HepG2 (cell line): ENCODE data around the gene BEGAIN. TPM values are rescaled to one million over a fixed set of nuclear protein-coding genes. Genes with fewer than 3 reads are reported as not detected.

Source experiments
- ATAC-seq: fragments of 200-7000 bp; cut with Tn5 transposase; 3 replicates; pipeline ENCODE4 v1.9.1; 2020; ENCODE audit warnings: mild to moderate bottlenecking, moderate library complexity
- BruUV-seq: library from RNA; stranded (reverse); fragments of 400-500 nt; replicated peaks from 2 replicates; lab custom pipeline; 2021; lab: Mats Ljungman, UMichigan
- CTCF ChIA-PET: fragments of 300-600 bp; formaldehyde crosslinking; extraction: SDS; loops from one replicate; lab custom pipeline; 2021; ENCODE audit warnings: low total read pairs, inconsistent platforms, low intra/inter-chr PET ratio; lab: Yijun Ruan, JAX
- POLR2A ChIA-PET: fragments of 350-600 bp; sonication (Branson Sonifier 250); formaldehyde crosslinking; loops from one replicate; lab custom pipeline; 2020; ENCODE audit warnings: antibody characterized with exemption, inconsistent platforms; lab: Yijun Ruan, JAX
- DNase-seq: peaks from one replicate; pipeline ENCODE4 v3.0.0-alpha.2; 2015; ENCODE audit warnings: low spot score
- FAIRE-seq: peaks from 3 replicates; lab custom pipeline; 2011; peaks lifted over from hg19 to GRCh38; lab: Jason Lieb, UNC
- H2AFZ ChIP-seq: one replicate; pipeline ENCODE4 v1.6.1; 2011; ENCODE audit warnings: low read length, inconsistent platforms
- H3K27ac ChIP-seq: fragments of 300-600 bp; 3 replicates; pipeline ENCODE4 v1.8.0; 2011; ENCODE audit warnings: mixed run types, mild to moderate bottlenecking, mixed read lengths, low read length, inconsistent platforms; ENCODE audit not compliant: insufficient read depth; ENCODE audit errors: extremely low read length
- H3K27me3 ChIP-seq, 2 experiments: fragments of 200-600 bp in 1 of 2; 2 replicates in 1 of 2; 3 replicates in 1 of 2; pipeline versions ENCODE4 v1.6.0 to v1.8.0; 2011; ENCODE audit warnings: low read length in 2 of 2, mild to moderate bottlenecking in 2 of 2, moderate library complexity in 2 of 2, inconsistent platforms in 1 of 2; ENCODE audit not compliant: insufficient read depth in 2 of 2, control insufficient read depth in 1 of 2
- H3K36me3 ChIP-seq, 2 experiments: fragments of 200-600 bp in 1 of 2; replicated peaks in 1 of 2; 2 replicates in 1 of 2; 3 replicates in 1 of 2; pipeline versions ENCODE4 v1.5.1 to v1.8.0; 2011; ENCODE audit warnings: low read length in 2 of 2, inconsistent platforms in 1 of 2; ENCODE audit not compliant: insufficient read depth in 2 of 2, control insufficient read depth in 1 of 2
- H3K4me1 ChIP-seq: 2 replicates; pipeline ENCODE4 v1.5.1; 2012; ENCODE audit warnings: low read length, inconsistent platforms; ENCODE audit not compliant: insufficient read depth
- H3K4me2 ChIP-seq: 2 replicates; pipeline ENCODE4 v1.6.0; 2011; ENCODE audit warnings: low read depth, low read length, inconsistent platforms
- H3K4me3 ChIP-seq, 3 experiments: fragments of 200-600 bp in 1 of 3; sonication (generic), shearing (Covaris generic) in 1 of 3; replicated peaks in 1 of 3; 2 replicates each; pipeline ENCODE4 v1.5.1; 2011 to 2016; ENCODE audit warnings: low read length in 3 of 3, inconsistent platforms in 2 of 3, low read depth in 2 of 3, mild to moderate bottlenecking in 2 of 3, control low read depth in 1 of 3, mixed read lengths in 1 of 3; ENCODE audit not compliant: insufficient read depth in 1 of 3
- H3K79me2 ChIP-seq: one replicate; pipeline ENCODE4 v1.6.1; 2011; ENCODE audit warnings: low read length, inconsistent platforms; ENCODE audit not compliant: insufficient read depth
- H3K9ac ChIP-seq: 2 replicates; pipeline ENCODE4 v1.6.0; 2011; ENCODE audit warnings: mild to moderate bottlenecking, low read depth, low read length, inconsistent platforms; ENCODE audit not compliant: insufficient read depth
- H3K9me3 ChIP-seq: 2 replicates; pipeline ENCODE4 v1.5.1; 2012; ENCODE audit warnings: mild to moderate bottlenecking, low read length
- H4K20me1 ChIP-seq: 2 replicates; pipeline ENCODE4 v1.6.0; 2011; ENCODE audit warnings: inconsistent platforms, mild to moderate bottlenecking, low read length, moderate library complexity; ENCODE audit not compliant: insufficient read depth
- ARID3A ChIP-seq: IDR thresholded peaks from 2 replicates; pipeline ENCODE4 v1.6.1; 2012; ENCODE audit warnings: low read depth, low read length, improper control_type of control experiment
- EZH2 ChIP-seq: conservative IDR thresholded peaks from 2 replicates; pipeline ENCODE4 v1.6.1; 2012; ENCODE audit warnings: mild to moderate bottlenecking, low read depth, low read length, moderate library complexity
- JUND ChIP-seq: sonication (generic); formaldehyde crosslinking; IDR thresholded peaks from 2 replicates; pipeline ENCODE4 v1.8.0; 2022; ENCODE audit warnings: mild to moderate bottlenecking, missing genetic modification reagents
- MEIS1 ChIP-seq: sonication (generic); formaldehyde crosslinking; IDR thresholded peaks from 2 replicates; pipeline ENCODE4 v1.9.0; 2021; ENCODE audit warnings: mild to moderate bottlenecking, missing genetic modification reagents, moderate library complexity, borderline replicate concordance
- MTF1 ChIP-seq: sonication (generic); formaldehyde crosslinking; IDR thresholded peaks from 2 replicates; pipeline ENCODE4 v1.5.0; 2020; ENCODE audit warnings: missing genetic modification reagents
- PLRG1 ChIP-seq: fragments of 450-650 bp; conservative IDR thresholded peaks from 2 replicates; pipeline ENCODE4 v1.6.1; 2016
- POGZ ChIP-seq: sonication (generic); formaldehyde crosslinking; IDR thresholded peaks from 2 replicates; pipeline ENCODE4 v1.4.0; 2020; ENCODE audit warnings: mild to moderate bottlenecking, missing genetic modification reagents
- SUZ12 ChIP-seq: fragments of 150-350 bp; IDR thresholded peaks from 2 replicates; pipeline ENCODE4 v1.6.1; 2014; ENCODE audit warnings: low read depth, low read length
- ZNF264 ChIP-seq: sonication (generic); formaldehyde crosslinking; IDR thresholded peaks from 2 replicates; pipeline ENCODE4 v1.4.0; 2020; ENCODE audit warnings: missing genetic modification reagents
- ZNF713 ChIP-seq: sonication (generic); formaldehyde crosslinking; IDR thresholded peaks from 2 replicates; pipeline ENCODE4 v1.4.0; 2020; ENCODE audit warnings: mild to moderate bottlenecking, missing genetic modification reagents
- WGBS: methylation state at CpG from one replicate; pipeline ENCODE4 v1.1.6; 2017; ENCODE audit warnings: low lambda C conversion rate; 5-methylcytosine and 5-hydroxymethylcytosine counted together
- in situ Hi-C: cut with HindIII; loops from 2 replicates; pipeline ENCODE4 v1.10.0; 2017; ENCODE audit warnings: low pct_unique_long_range_greater_than_20kb; ENCODE audit not compliant: extremely low pct_ligation_motif_present
- intact Hi-C: fragments of 100-400 bp; cut with micrococcal nuclease; formaldehyde crosslinking; loops from one replicate; pipeline ENCODE4 v1.10.0; 2022; ENCODE audit not compliant: unreplicated experiment
- polyA plus RNA-seq, 8 experiments: library from polyadenylated mRNA; depleted of rRNA in 3 of 8; stranded (reverse) in 7 of 8; unstranded in 1 of 8; fragments of >200 nt; fragmentation: Illumina TruSeq in 4 of 8; extraction: Trizol in 4 of 8; gene quantifications; 2 replicates each; pipeline versions ENCODE4 v1.2.1 to v1.2.3, GENCODE V29; 2011 to 2016; ENCODE audit warnings: low read depth in 4 of 8, missing spikeins in 1 of 8, mixed read lengths in 1 of 8; ENCODE audit not compliant: insufficient read depth in 1 of 8
- total RNA-seq, 5 experiments: library from RNA; depleted of rRNA; stranded (reverse); fragments of >200 nt; fragmentation: Illumina TruSeq; extraction: Trizol; gene quantifications; 2 replicates each; pipeline ENCODE4 v1.2.3, GENCODE V29; 2016; ENCODE audit warnings: low read depth in 1 of 5
- TF ChIP-seq, protein P1 (sequence below): IDR thresholded peaks from 2 replicates; pipeline ENCODE4 v1.6.1; 2016; ENCODE audit warnings: missing compliant biosample characterization, missing genetic modification reagents, borderline replicate concordance
- TF ChIP-seq, protein P2 (sequence below): sonication (generic); formaldehyde crosslinking; IDR thresholded peaks from 2 replicates; pipeline ENCODE4 v1.8.0; 2022; ENCODE audit warnings: missing genetic modification reagents, mild to moderate bottlenecking, inconsistent platforms, borderline replicate concordance

The BEGAIN gene
- total and polyA plus RNA-seq, 2 of the 13 experiments (the other 11 are each of a cell fraction or from before 2014, with no cell fraction given), result not detected

- intact Hi-C loops, result no loop called here
- BruUV-seq, result no TSS peak
- Histone ChIP-seq H3K4me3 (no peak overlapping the region), H3K79me2 (no peaks in the 10 kb centered on the region)
- TF ChIP-seq SUZ12 (no peak), PLRG1 (no peak), JUND (CRISPR knock-in tag) (no peak), EZH2 (no peak), MTF1 (CRISPR knock-in tag) (no peak), ZNF713 (no peak), MEIS1 (CRISPR knock-in tag) (no peak), ARID3A (no peak), POGZ (CRISPR knock-in tag) (no peak), ZNF264 (CRISPR knock-in tag) (no peak)
- TF ChIP-seq, protein P1, sequence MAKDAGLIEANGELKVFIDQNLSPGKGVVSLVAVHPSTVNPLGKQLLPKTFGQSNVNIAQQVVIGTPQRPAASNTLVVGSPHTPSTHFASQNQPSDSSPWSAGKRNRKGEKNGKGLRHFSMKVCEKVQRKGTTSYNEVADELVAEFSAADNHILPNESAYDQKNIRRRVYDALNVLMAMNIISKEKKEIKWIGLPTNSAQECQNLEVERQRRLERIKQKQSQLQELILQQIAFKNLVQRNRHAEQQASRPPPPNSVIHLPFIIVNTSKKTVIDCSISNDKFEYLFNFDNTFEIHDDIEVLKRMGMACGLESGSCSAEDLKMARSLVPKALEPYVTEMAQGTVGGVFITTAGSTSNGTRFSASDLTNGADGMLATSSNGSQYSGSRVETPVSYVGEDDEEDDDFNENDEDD (CRISPR knock-in tag), result no peak
- TF ChIP-seq, protein P2, sequence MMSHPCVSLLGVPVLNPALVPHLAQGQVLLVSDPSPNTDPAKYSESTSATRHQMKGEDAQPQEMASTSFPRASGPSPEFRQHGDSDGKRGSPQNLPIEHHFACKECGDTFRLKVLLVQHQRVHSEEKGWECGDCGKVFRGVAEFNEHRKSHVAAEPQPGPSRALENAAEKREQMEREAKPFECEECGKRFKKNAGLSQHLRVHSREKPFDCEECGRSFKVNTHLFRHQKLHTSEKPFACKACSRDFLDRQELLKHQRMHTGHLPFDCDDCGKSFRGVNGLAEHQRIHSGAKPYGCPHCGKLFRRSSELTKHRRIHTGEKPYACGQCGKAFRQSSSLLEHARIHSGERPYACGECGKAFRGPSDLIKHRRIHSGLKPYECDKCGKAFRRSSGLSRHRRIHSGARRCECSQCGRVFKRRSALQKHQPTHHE (CRISPR knock-in tag), result no peak
- TF ChIP-seq, all 625 proteins: peak for 0
- H3K9me3 ChIP-seq, result no peaks in the 10 kb centered on the region
- POLR2A ChIA-PET, result no interaction called here
- no peak overlapping the region for H3K4me2 ChIP-seq
- in situ Hi-C loops, result no loop called here
- DNase-seq (no peak), FAIRE-seq (no peak), ATAC-seq (no peak)
- peaks cover 5 to 45% of the 10 kb centered on the region in 2 experiments for H3K27me3 ChIP-seq
- no peak overlapping the region for H2AFZ ChIP-seq
- H4K20me1 ChIP-seq, result no peaks in the 10 kb centered on the region
- no peak overlapping the region for H3K27ac ChIP-seq
- 100% methylated on average over 2 of the region's 13 CpGs for WGBS
- H3K36me3 ChIP-seq, result no peaks in the 10 kb centered on the region
- CTCF ChIA-PET, result no interaction called here
- no peak overlapping the region for H3K9ac ChIP-seq
- H3K4me1 ChIP-seq, result peaks cover 2% of the 10 kb centered on the region
These were observed 47.5 kb downstream of the BEGAIN start for GRCh38 chr14:100539766-100540140.
